Tibial nerve (tissue), 4 donors: ENCODE data around the gene TNNC1. TPM values are rescaled to one million over a fixed set of nuclear protein-coding genes. Genes with fewer than 3 reads are reported as not detected.

ENCODE experiments used
- DNase-seq, 2 donors: peaks; one replicate each; pipeline ENCODE4 v3.0.0-alpha.2; 2019; ENCODE audit warnings: low spot score in 2 of 2
- H3K27ac ChIP-seq, 4 donors: fragments of 200-600 bp; sonication (generic) in 3 of 4; one replicate each; pipeline ENCODE4 v1.5.1; 2017 to 2019; ENCODE audit warnings: mild to moderate bottlenecking in 1 of 4
- H3K27me3 ChIP-seq, 2 donors: fragments of 200-600 bp; sonication (generic) in 1 of 2; one replicate each; pipeline versions ENCODE4 v1.5.1 to v1.6.0; 2017 to 2019
- H3K36me3 ChIP-seq, 3 donors: fragments of 200-600 bp; sonication (generic); one replicate each; pipeline ENCODE4 v1.5.1; 2018 to 2019
- H3K4me1 ChIP-seq, 4 donors: fragments of 200-600 bp; sonication (generic) in 3 of 4; one replicate each; pipeline ENCODE4 v1.5.1; 2017 to 2019
- H3K4me3 ChIP-seq, 4 donors: fragments of 200-600 bp; sonication (generic) in 3 of 4; one replicate each; pipeline ENCODE4 v1.5.1; 2017 to 2019; ENCODE audit warnings: mild to moderate bottlenecking in 1 of 4, moderate library complexity in 1 of 4
- H3K9me3 ChIP-seq, 4 donors: fragments of 200-600 bp; sonication (generic) in 3 of 4; one replicate each; pipeline ENCODE4 v1.5.1; 2017 to 2019
- CTCF ChIP-seq, 5 experiments: fragments of 200-600 bp in 3 of 5; fragments of 450-650 bp in 2 of 5; sonication (generic) in 3 of 5; IDR thresholded peaks; one replicate each; pipeline ENCODE4 v1.5.1; 2016 to 2019; ENCODE audit warnings: antibody characterized with exemption in 5 of 5, mild to moderate bottlenecking in 3 of 5, moderate library complexity in 2 of 5
- EP300 ChIP-seq, 2 donors: sonication (generic); formaldehyde crosslinking; IDR thresholded peaks; one replicate each; pipeline ENCODE4 v1.6.1; 2017; ENCODE audit warnings: antibody characterized with exemption in 2 of 2, mild to moderate bottlenecking in 1 of 2
- POLR2A ChIP-seq, 2 donors: fragments of 450-650 bp; IDR thresholded peaks; one replicate each; pipeline ENCODE4 v1.6.1; 2017; ENCODE audit warnings: antibody characterized with exemption in 2 of 2, mild to moderate bottlenecking in 2 of 2, moderate library complexity in 2 of 2
- WGBS, 2 donors: methylation state at CpG; one replicate each; pipeline ENCODE4 v1.1.5; 2018; 5-methylcytosine and 5-hydroxymethylcytosine counted together
- total RNA-seq, 4 donors: library from RNA; depleted of rRNA; stranded (reverse); fragments of >200 nt; gene quantifications; one replicate each; pipeline ENCODE4 v1.1.0, GENCODE V29; 2016

TNNC1 gene
- total RNA-seq, 4 donors from 2014 or later = 235 to 624 (median 535) TPM

- Histone ChIP-seq H3K4me1 (peaks cover 0 to 55% (median 34%) of the 10 kb centered on the region in 4 donors), H3K27me3 (no peaks in the 10 kb centered on the region), H3K36me3 (peaks cover 0 to 59% (median 35%) of the 10 kb centered on the region in 3 donors), H3K4me3 (no peak overlapping the region), H3K9me3 (no peaks in the 10 kb centered on the region), H3K27ac (no peak overlapping the region)
- 87 to 94% methylated on average over 2 to 3 of the region's 3 CpGs for WGBS, 2 donors
- DNase-seq = no peak
- TF ChIP-seq POLR2A (IDR thresholded peaks at IDR 0.05) (no peak), EP300 (IDR thresholded peaks at IDR 0.05) (no peak), CTCF (IDR thresholded peaks at IDR 0.05) (no peak)
Observed at GRCh38 chr3:52407779-52408178, 46.1 kb downstream of the TNNC1 start.

GRCh38 chr3:52406791-52407510 is 46.9 kb downstream of the TNNC1 start:
- Histone ChIP-seq H3K27me3 (no peaks in the 10 kb centered on the region), H3K27ac (no peak overlapping the region), H3K9me3 (no peaks in the 10 kb centered on the region), H3K36me3 (peaks cover 0 to 67% (median 36%) of the 10 kb centered on the region in 3 donors), H3K4me3 (no peak overlapping the region), H3K4me1 (peaks cover 0 to 47% (median 27%) of the 10 kb centered on the region in 4 donors)
- no peak for DNase-seq
- 94% methylated on average over 20 of the region's 20 CpGs for WGBS, 2 donors
- TF ChIP-seq CTCF (IDR thresholded peaks at IDR 0.05) (no peak), POLR2A (IDR thresholded peaks at IDR 0.05) (no peak), EP300 (IDR thresholded peaks at IDR 0.05) (no peak)

GRCh38 chr3:52406231-52406661 is 47.6 kb downstream of the TNNC1 start:
- WGBS, 2 donors = 91 to 92% methylated on average over 10 to 11 of the region's 11 CpGs
- DNase-seq = no peak
- no peak overlapping the region for H3K27ac ChIP-seq
- H3K4me1 ChIP-seq = peaks cover 0 to 40% (median 20%) of the 10 kb centered on the region in 4 donors
- TF ChIP-seq POLR2A (IDR thresholded peaks at IDR 0.05) = no peak
- no peak for TF ChIP-seq EP300 (IDR thresholded peaks at IDR 0.05)
- no peak for TF ChIP-seq CTCF (IDR thresholded peaks at IDR 0.05)
- no peak overlapping the region for H3K4me3 ChIP-seq
- no peaks in the 10 kb centered on the region for H3K9me3 ChIP-seq
- no peaks in the 10 kb centered on the region for H3K27me3 ChIP-seq
- H3K36me3 ChIP-seq = peaks cover 0 to 74% (median 36%) of the 10 kb centered on the region in 3 donors

DNA sequence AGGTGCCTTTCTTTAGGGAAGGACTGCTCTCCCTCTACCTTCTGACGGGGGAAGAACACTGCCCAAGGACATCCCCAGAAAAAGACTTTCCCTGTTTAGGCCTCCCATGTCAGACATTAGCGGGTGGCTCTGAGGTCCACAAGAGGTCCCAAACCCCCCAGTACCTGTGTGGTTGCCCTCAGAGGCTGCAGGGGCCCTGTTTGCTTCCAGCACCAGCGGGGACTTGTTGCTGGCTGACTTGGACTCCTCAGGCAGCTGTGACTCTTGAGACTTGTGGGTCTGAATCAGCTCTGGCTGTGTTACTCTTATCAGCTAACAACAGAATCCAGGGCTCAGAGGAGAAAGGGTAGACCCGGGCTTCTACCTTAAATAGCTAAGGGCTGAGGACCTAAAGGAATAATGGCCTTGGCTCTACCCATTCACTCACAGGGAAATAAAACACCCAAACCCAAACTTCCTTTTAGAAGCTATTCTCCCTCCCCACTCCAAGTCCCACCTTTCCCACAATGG is 48.2 kb downstream of the TNNC1 start:
- TF ChIP-seq POLR2A (IDR thresholded peaks at IDR 0.05) (no peak), EP300 (IDR thresholded peaks at IDR 0.05) (no peak), CTCF (IDR thresholded peaks at IDR 0.05) (no peak)
- 92 to 95% methylated on average over 4 of the region's 4 CpGs for WGBS, 2 donors
- Histone ChIP-seq H3K27me3 (no peaks in the 10 kb centered on the region), H3K4me1 (peaks cover 0 to 37% (median 16%) of the 10 kb centered on the region in 4 donors), H3K4me3 (no peak overlapping the region), H3K36me3 (peaks cover 0 to 80% (median 36%) of the 10 kb centered on the region in 3 donors), H3K9me3 (no peaks in the 10 kb centered on the region), H3K27ac (no peak overlapping the region)
- DNase-seq = no peak

DNA sequence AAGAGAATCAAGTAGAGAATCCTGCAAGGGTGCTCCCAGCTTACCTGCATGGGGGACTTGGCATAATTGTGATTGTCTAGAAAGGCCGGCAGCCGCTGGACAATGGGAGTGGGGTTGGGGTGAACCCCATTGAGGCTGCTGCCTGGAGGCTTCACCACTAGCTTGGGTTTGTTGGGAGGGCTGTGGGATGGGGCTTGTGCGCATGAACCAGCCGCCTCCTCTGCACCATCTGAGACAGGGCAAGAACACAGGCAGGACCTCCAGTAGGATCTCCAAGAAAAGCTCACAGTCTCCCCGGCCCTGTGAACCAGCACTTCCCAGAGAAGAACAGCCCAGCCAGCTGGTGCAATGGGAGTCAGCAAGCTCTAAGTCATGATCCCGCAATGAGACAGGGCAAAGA is 48.8 kb downstream of the TNNC1 start:
- Histone ChIP-seq H3K27ac (no peak overlapping the region), H3K4me3 (no peak overlapping the region), H3K36me3 (peaks cover 0 to 86% (median 36%) of the 10 kb centered on the region in 3 donors), H3K4me1 (peaks cover 0 to 37% (median 15%) of the 10 kb centered on the region in 4 donors), H3K9me3 (no peaks in the 10 kb centered on the region), H3K27me3 (no peaks in the 10 kb centered on the region)
- TF ChIP-seq POLR2A (IDR thresholded peaks at IDR 0.05) = no peak
- TF ChIP-seq EP300 (IDR thresholded peaks at IDR 0.05) = no peak
- TF ChIP-seq CTCF (IDR thresholded peaks at IDR 0.05) = no peak
- DNase-seq = no peak
- 95% methylated on average over 4 to 6 of the region's 6 CpGs for WGBS, 2 donors
